ENCODE results near the gene BARX2. TPM values are rescaled to one million over a fixed set of nuclear protein-coding genes. Genes with fewer than 3 reads are reported as not detected.

Gene BARX2
- total RNA-seq, 2 experiments from 2014 or later = 0.29 to 0.71 TPM

DNA sequence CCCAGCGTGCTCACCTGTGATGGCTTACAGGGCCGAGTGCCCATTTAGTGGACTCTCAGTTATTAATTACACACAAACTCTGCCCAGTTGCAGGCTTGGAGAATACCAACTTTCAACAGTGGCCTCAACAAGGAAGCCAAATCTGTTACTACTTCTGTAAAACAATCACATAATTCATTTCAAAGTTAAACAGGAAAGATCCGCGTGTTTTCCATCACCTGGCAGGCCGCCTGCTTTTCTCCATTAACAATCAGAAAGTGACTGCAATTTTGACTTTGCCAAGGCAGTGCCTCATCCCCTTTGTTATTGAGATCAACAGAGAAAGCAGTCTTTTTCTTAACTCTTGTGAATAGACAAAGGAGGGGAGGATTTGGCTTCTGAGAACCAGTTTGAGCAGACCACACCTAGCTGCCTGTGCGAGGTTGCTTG, 77.7 kb downstream of the BARX2 start:
- no peak for DNase-seq
- Mint-ChIP-seq H3K27ac (no peak overlapping the region), H3K4me3 (no peak overlapping the region), H3K27me3 (peaks cover 3% of the 10 kb centered on the region), H3K36me3 (no peaks in the 10 kb centered on the region), H3K9me3 (peaks cover 1% of the 10 kb centered on the region), H3K4me1 (ENCODE audit: low read depth) (no peaks in the 10 kb centered on the region)
- CTCF ChIA-PET = no interaction called here
- POLR2A ChIA-PET = no interaction called here
- intact Hi-C loops (cut with micrococcal nuclease) = no loop called here

DNA sequence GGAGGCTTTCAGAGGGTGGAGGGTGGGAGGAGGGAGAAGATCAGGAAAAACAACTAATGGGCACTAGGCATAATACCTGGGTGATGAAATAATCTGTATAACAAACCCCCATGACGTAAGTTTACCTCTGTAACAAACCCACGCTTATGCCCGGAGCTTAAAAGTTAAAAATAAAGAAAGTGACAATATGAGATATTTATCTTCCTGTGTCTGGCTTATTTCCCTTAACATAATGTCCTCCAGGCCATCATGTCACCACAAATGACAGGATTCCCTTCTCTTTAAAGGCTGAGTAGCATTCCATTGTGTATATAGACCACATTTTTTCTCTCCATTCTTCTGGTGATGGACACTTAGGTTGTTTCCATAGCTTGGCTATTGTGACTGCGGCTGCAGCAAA, 79.5 kb downstream of the BARX2 start:
- Mint-ChIP-seq H3K36me3 (no peaks in the 10 kb centered on the region), H3K27me3 (peaks cover 3% of the 10 kb centered on the region), H3K4me3 (no peak overlapping the region), H3K9me3 (no peaks in the 10 kb centered on the region), H3K4me1 (ENCODE audit: low read depth) (no peaks in the 10 kb centered on the region), H3K27ac (no peak overlapping the region)
- ChIA-PET POLR2A (no interaction called here), CTCF (no interaction called here)
- no peak for DNase-seq
- intact Hi-C loops (cut with micrococcal nuclease) = no loop called here

DNA sequence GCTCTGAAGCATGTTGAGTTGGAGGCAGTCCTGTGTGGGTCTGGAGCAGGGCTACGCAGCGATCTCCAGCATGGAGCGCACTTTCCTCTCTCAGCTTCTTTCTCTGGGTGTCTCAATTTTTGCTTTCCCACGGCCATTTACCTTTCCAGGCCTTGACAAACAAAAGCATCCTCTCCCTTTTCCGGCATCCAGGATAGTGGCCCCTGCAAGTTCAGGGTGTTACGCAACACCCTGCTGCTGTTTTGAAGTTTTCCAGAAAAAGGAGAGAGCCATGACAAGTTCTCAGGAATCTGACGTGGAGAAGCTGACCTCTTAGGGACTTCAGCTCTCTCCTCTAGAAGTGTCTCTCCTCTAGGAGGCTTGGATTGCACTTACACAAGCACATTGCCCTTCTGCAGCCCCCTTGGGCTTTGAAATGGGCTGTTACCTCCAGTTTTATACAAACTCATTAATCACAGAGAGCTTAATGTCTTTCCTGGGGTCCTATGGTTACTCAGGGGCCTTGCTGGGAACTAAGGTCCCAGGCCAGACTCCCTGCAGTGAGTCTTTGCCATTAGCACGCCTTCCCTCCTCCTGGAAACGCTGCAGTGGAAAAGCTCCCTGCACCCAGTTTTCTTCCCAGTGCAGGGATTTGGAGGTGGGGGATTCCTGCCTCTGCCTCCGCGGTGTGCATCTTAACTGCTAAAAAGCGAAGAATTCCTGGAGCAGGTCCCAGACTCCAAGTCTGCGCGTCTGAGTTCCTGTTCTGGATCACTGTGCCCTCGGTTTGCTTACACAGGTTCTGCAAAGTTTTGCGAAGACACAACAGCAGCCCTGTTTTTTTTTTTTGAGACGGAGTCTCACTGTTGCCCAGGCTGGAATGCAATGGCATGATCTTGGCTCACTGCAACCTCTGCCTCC, 80.4 kb downstream of the BARX2 start:
- CTCF ChIA-PET = no interaction called here
- no peak for DNase-seq
- no peaks in the 10 kb centered on the region for H3K36me3 Mint-ChIP-seq
- H3K27me3 Mint-ChIP-seq = peaks cover 3% of the 10 kb centered on the region
- H3K27ac Mint-ChIP-seq = no peak overlapping the region
- no peaks in the 10 kb centered on the region for H3K9me3 Mint-ChIP-seq
- intact Hi-C loops (cut with micrococcal nuclease) = no loop called here
- no peak overlapping the region for H3K4me3 Mint-ChIP-seq
- H3K4me1 Mint-ChIP-seq (ENCODE audit: low read depth) = no peaks in the 10 kb centered on the region
- POLR2A ChIA-PET = no interaction called here

DNA sequence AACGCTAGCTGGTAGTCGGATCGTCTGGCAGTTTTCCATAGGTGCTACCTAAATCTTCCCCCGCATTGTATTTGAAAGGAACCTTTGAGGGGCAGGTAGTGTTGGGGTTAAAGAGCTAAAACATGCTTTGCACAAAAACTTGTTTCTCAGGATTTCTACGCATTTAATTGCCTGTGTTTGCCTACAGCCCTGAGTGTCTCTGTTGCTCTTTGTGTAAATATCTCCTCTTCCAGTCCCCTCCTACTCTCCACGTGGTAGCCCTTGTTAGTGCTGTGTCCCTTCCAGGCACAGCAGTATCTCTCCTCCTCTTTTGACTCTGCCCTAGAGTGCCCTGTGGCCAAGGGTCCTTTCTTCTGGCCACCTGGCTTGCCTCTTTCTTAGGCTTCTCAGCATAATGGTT, 81.7 kb downstream of the BARX2 start:
- Mint-ChIP-seq H3K36me3 (no peaks in the 10 kb centered on the region), H3K27ac (no peak overlapping the region), H3K27me3 (peaks cover 5% of the 10 kb centered on the region), H3K4me1 (ENCODE audit: low read depth) (no peaks in the 10 kb centered on the region), H3K4me3 (no peak overlapping the region), H3K9me3 (peaks cover 2% of the 10 kb centered on the region)
- intact Hi-C loops (cut with micrococcal nuclease) = no loop called here
- CTCF ChIA-PET = no interaction called here
- DNase-seq = no peak
- POLR2A ChIA-PET = no interaction called here

DNA sequence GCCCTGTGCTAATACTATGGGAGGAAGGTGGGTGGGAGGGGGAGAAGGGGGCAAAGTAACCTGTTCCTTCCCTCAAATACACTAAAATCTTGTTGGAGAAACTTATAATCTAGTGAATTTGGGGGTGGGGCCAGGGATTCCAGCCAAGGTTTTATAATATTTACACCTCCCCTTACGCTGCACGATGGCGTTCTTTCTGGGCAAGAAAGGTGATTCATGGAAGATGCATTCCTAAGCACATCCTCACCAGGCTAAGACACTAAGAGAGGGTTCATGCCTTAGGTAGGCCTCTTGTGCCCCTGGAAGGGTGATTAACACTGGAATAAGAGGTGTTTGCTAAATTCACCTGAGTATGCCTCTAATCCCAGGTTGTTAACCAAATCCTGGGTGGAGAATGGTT, 82.6 kb downstream of the BARX2 start:
- peaks cover 2% of the 10 kb centered on the region for H3K36me3 Mint-ChIP-seq
- intact Hi-C loops (cut with micrococcal nuclease) = no loop called here
- no peaks in the 10 kb centered on the region for H3K4me1 Mint-ChIP-seq (ENCODE audit: low read depth)
- no peak for DNase-seq
- peaks cover 7% of the 10 kb centered on the region for H3K9me3 Mint-ChIP-seq
- CTCF ChIA-PET = no interaction called here
- POLR2A ChIA-PET = no interaction called here
- H3K4me3 Mint-ChIP-seq = no peak overlapping the region
- H3K27me3 Mint-ChIP-seq = peaks cover 5% of the 10 kb centered on the region
- H3K27ac Mint-ChIP-seq = no peak overlapping the region

DNA sequence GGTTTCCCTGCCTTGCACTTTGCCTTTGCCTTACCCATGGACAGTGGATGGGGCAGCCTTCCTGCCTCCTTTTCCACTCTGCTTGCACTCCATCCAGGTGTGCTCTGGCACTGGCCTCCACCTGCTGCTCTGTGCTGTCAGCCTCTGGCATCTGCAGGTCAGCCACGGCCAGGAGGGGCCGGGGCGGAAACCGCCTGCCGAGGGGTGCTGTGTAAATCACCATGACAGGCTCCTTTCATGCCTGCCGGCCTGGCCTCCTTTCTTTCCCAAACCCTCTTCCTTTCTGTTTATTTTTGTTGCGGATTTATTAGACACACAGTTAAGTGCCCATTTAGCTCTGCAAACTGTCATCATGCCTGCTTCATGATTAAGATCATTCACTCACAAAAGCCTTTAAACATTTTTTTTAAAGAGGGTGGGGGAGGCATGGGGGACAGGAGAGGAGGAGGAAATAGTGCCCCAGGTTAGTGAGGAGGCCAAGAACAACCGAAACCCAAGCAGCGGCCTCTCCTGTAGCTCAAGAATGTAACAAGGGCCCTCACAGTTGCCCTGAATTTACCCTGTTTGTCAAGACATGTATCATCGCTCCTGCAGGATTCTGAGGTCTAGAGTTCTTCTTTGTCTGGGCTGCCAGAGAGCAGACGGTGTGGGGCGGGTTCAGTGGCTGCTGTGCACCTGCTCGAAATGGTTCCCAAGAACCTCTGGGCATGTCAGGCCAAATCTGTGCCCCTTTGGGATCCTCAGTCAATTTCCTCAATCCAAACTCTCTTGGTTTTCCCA, 83.3 kb downstream of the BARX2 start:
- peaks cover 5% of the 10 kb centered on the region for H3K27me3 Mint-ChIP-seq
- intact Hi-C loops (cut with micrococcal nuclease) = no loop called here
- no peak for DNase-seq
- H3K4me3 Mint-ChIP-seq = no peak overlapping the region
- H3K4me1 Mint-ChIP-seq (ENCODE audit: low read depth) = no peaks in the 10 kb centered on the region
- ChIA-PET CTCF (no interaction called here), POLR2A (no interaction called here)
- H3K36me3 Mint-ChIP-seq = peaks cover 3% of the 10 kb centered on the region
- no peak overlapping the region for H3K27ac Mint-ChIP-seq
- H3K9me3 Mint-ChIP-seq = peaks cover 10% of the 10 kb centered on the region

DNA sequence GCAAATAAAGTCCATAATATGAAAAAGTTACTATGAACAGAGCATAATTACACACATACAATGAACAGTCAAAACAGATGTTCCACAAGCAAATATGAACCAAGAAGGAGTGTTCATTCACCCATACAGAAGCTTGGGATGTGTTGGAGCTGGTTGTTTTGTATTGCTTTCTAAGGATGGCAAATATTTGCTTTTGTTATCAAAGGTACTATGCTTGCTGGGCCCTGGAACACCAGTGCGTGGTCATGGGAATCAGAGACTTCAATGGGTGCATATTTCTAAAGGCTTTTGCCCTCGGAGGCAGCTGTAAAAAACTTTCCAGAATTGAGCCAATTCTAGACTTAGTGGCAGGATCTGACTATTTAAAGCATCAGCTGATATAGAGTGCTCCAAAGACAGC, 85.1 kb downstream of the BARX2 start:
- Mint-ChIP-seq H3K27ac (no peak overlapping the region), H3K4me3 (no peak overlapping the region), H3K36me3 (peaks cover 3% of the 10 kb centered on the region), H3K9me3 (peaks cover 10% of the 10 kb centered on the region), H3K27me3 (peaks cover 5% of the 10 kb centered on the region), H3K4me1 (ENCODE audit: low read depth) (no peaks in the 10 kb centered on the region)
- CTCF ChIA-PET = no interaction called here
- intact Hi-C loops (cut with micrococcal nuclease) = no loop called here
- POLR2A ChIA-PET = no interaction called here
- DNase-seq = no peak

DNA sequence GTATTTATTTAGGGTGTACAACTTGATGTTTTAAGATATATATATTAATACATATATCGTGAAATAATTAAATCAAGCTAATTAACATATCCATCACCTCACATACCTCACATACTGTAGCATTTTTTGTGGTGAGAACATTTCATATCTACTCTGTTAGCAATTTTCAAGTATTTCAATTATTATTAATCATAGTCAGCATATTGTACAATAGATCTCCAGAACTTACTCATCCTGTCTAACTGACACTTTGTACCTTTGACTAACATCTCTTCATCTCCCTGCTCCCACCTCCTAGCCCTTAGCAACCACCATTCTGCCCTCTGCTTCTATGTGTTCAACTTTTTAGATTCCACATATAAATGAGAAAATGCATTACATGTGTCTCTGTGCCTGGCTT, 108.4 kb downstream of the BARX2 start:
- Mint-ChIP-seq H3K27ac (no peak overlapping the region), H3K9me3 (no peaks in the 10 kb centered on the region), H3K36me3 (no peaks in the 10 kb centered on the region), H3K4me3 (no peak overlapping the region), H3K4me1 (ENCODE audit: low read depth) (no peaks in the 10 kb centered on the region), H3K27me3 (no peaks in the 10 kb centered on the region)
- POLR2A ChIA-PET = no interaction called here
- CTCF ChIA-PET = interaction anchor here (1.1 kb wide), 1 partner anchor 9 kb away, joined by 3 read pairs; no protein-coding TSS in a partner anchor
- intact Hi-C loops (cut with micrococcal nuclease) = no loop called here
- DNase-seq = no peak

DNA sequence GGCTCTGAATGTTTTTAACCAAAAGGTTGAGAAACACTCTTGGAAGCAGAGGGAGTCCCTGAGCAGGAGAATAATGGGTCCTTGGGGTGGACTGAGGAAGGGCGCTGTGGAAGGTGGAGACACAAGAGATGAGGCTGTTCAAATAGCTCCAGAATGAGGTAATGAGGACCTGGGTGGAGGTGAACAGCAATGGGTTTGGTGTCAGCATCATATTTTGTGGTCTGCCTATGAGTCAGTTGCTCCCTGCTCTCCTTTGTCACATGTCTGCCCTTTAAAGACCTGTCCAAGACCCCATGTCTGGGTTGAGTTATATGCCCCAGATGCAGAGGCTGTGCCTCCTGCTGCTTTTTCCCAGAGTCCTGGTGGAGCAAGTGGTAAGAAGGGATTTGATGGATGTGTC, 113.6 kb downstream of the BARX2 start:
- H3K4me3 Mint-ChIP-seq = no peak overlapping the region
- no peaks in the 10 kb centered on the region for H3K9me3 Mint-ChIP-seq
- CTCF ChIA-PET = no interaction called here
- H3K27ac Mint-ChIP-seq = no peak overlapping the region
- no peaks in the 10 kb centered on the region for H3K4me1 Mint-ChIP-seq (ENCODE audit: low read depth)
- H3K27me3 Mint-ChIP-seq = peaks cover 2% of the 10 kb centered on the region
- POLR2A ChIA-PET = no interaction called here
- H3K36me3 Mint-ChIP-seq = no peaks in the 10 kb centered on the region
- intact Hi-C loops (cut with micrococcal nuclease) = no loop called here
- DNase-seq = no peak

DNA sequence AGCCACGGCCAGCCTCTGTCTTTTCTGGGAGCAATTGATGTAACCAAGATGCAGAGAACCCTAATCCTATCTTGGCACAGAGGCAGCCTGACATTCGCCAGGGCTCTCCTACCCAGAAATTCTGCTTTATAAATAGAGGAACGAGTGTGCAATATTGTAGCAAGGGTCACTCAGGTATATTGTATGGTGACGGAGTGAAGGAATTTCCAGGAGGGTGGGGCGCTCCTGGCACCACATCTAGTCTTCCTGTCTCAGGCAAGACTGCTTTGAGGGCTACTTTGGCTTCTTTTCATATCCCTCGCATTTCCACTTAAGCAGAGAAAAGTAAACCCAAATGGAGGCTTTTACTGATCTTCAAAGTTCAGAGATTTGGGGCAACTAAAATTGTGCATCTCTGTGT, 114.4 kb downstream of the BARX2 start:
- Mint-ChIP-seq H3K27me3 (peaks cover 2% of the 10 kb centered on the region), H3K9me3 (no peaks in the 10 kb centered on the region), H3K27ac (no peak overlapping the region), H3K4me3 (no peak overlapping the region), H3K4me1 (ENCODE audit: low read depth) (no peaks in the 10 kb centered on the region), H3K36me3 (no peaks in the 10 kb centered on the region)
- CTCF ChIA-PET = no interaction called here
- intact Hi-C loops (cut with micrococcal nuclease) = no loop called here
- POLR2A ChIA-PET = no interaction called here
- DNase-seq = no peak

DNA sequence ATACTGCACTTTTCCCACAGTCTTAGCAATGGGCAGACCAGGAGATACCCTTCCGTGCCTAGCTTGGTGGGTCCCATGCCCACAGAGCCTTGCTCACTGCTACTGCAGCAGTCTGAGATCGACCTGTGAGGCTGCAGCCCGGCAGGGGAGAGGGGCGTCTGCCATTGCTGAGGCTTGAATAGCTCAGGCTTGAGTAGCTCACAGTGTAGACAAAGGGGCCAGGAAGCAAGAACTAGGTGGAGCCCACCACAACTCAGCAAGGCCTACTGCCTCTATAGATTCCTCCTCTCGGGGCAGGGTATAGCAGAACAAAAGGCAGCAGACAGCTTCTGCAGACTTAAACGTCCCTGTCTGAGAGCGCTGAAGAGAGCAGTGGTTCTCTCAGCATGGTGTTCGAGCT, 118.1 kb downstream of the BARX2 start:
- POLR2A ChIA-PET = no interaction called here
- peaks cover 1% of the 10 kb centered on the region for H3K9me3 Mint-ChIP-seq
- intact Hi-C loops (cut with micrococcal nuclease) = no loop called here
- H3K4me3 Mint-ChIP-seq = no peak overlapping the region
- CTCF ChIA-PET = interaction anchor here (1.1 kb wide), 1 partner anchor 10 kb away, joined by 3 read pairs; no protein-coding TSS in a partner anchor
- H3K27me3 Mint-ChIP-seq = peaks cover 2% of the 10 kb centered on the region
- H3K4me1 Mint-ChIP-seq (ENCODE audit: low read depth) = no peaks in the 10 kb centered on the region
- H3K27ac Mint-ChIP-seq = no peak overlapping the region
- H3K36me3 Mint-ChIP-seq = no peaks in the 10 kb centered on the region
- DNase-seq = no peak
